Endothelial cell of umbilical vein (primary cell): Measurements from ENCODE around the gene FOXF1.

Source experiments
- CTCF ChIP-seq, 2 donors: IDR thresholded peaks; 1 replicate in 1 of 2; 2 replicates in 1 of 2; pipeline ENCODE4 v1.5.1; 2011; ENCODE audit warnings: low read length in 2 of 2, mild to moderate bottlenecking in 2 of 2, moderate library complexity in 2 of 2, control low read depth in 1 of 2, inconsistent platforms in 1 of 2, low read depth in 1 of 2; ENCODE audit not compliant: insufficient read depth in 1 of 2; ENCODE audit errors: extremely low read depth in 1 of 2
- POLR2AphosphoS5 ChIP-seq: IDR thresholded peaks from 2 replicates; pipeline ENCODE4 v1.6.1; 2012; ENCODE audit warnings: low read depth, mild to moderate bottlenecking, control low read depth, low read length, moderate library complexity; ENCODE audit not compliant: insufficient read depth

GRCh38 chr16:86471896-86472295 is 38.4 kb upstream of the FOXF1 start:
- no peak for TF ChIP-seq CTCF (IDR thresholded peaks at IDR 0.05; ENCODE audit: extremely low read depth in 1 of 2, insufficient read depth in 1 of 2, low read depth in 1 of 2, low read length in 2 of 2)
- TF ChIP-seq POLR2AphosphoS5 = no peak
